K562 (cell line): ENCODE results near the gene DGUOK. TPM values are rescaled to one million over a fixed set of nuclear protein-coding genes. Genes with fewer than 3 reads are reported as not detected.

Experiments used
- ARID1B ChIP-seq: fragments of 450-650 bp; IDR thresholded peaks from 2 replicates; pipeline ENCODE4 v1.6.1; 2016; ENCODE audit warnings: antibody characterized with exemption, mild to moderate bottlenecking, inconsistent platforms
- ATF3 ChIP-seq, 2 experiments: fragments of 450-650 bp in 1 of 2; sonication (generic) in 1 of 2; formaldehyde crosslinking in 1 of 2; IDR thresholded peaks in 1 of 2; conservative IDR thresholded peaks in 1 of 2; 2 replicates each; pipeline versions ENCODE4 v1.6.1 to v1.8.1; 2016 to 2023; ENCODE audit warnings: mild to moderate bottlenecking in 2 of 2, moderate library complexity in 2 of 2, inconsistent platforms in 1 of 2, missing genetic modification reagents in 1 of 2
- BCL6 ChIP-seq: fragments of 250-450 bp; sonication (Bioruptor Pico); IDR thresholded peaks from 2 replicates; pipeline ENCODE4 v1.4.0; 2020
- BRF1 ChIP-seq: IDR thresholded peaks from 3 replicates; pipeline ENCODE4 v1.6.1; 2011; ENCODE audit warnings: borderline replicate concordance, mild to moderate bottlenecking; ENCODE audit not compliant: insufficient read length; ENCODE audit errors: extremely low read depth
- CAMTA2 ChIP-seq: fragments of 250-450 bp; sonication (Bioruptor Pico); conservative IDR thresholded peaks from 2 replicates; pipeline ENCODE4 v1.5.1; 2022
- CBFA2T2 ChIP-seq: fragments of 450-650 bp; conservative IDR thresholded peaks from 2 replicates; pipeline ENCODE4 v1.6.1; 2017; ENCODE audit warnings: mild to moderate bottlenecking
- CXXC5 ChIP-seq: fragments of 250-450 bp; sonication (Bioruptor Pico); IDR thresholded peaks from 2 replicates; pipeline ENCODE4 v1.8.0; 2022; ENCODE audit warnings: inconsistent platforms, mild to moderate bottlenecking, moderate library complexity
- E2F6 ChIP-seq, 2 experiments: IDR thresholded peaks; 2 replicates each; pipeline ENCODE4 v1.6.1; 2011; ENCODE audit warnings: borderline replicate concordance in 1 of 2, control low read depth in 1 of 2, low read depth in 1 of 2, low read length in 1 of 2, mild to moderate bottlenecking in 1 of 2, mixed read lengths in 1 of 2, moderate library complexity in 1 of 2; ENCODE audit not compliant: insufficient read depth in 1 of 2, insufficient read length in 1 of 2, poor library complexity in 1 of 2, severe bottlenecking in 1 of 2; ENCODE audit errors: extremely low read depth in 1 of 2
- EHMT2 ChIP-seq: fragments of 450-650 bp; IDR thresholded peaks from 2 replicates; pipeline ENCODE4 v1.6.1; 2018; ENCODE audit warnings: antibody characterized with exemption
- ETV6 ChIP-seq, 3 experiments: fragments of 150-350 bp in 1 of 3; sonication (generic) in 1 of 3; formaldehyde crosslinking in 1 of 3; IDR thresholded peaks; 2 replicates each; pipeline versions ENCODE4 v1.6.1 to v1.8.0; 2014 to 2022; ENCODE audit warnings: borderline replicate concordance in 2 of 3, low read depth in 2 of 3, antibody characterized with exemption in 1 of 3, low read length in 1 of 3, mild to moderate bottlenecking in 1 of 3, missing genetic modification reagents in 1 of 3
- FOS ChIP-seq: IDR thresholded peaks from 3 replicates; pipeline ENCODE4 v1.6.1; 2011; ENCODE audit not compliant: insufficient read length; ENCODE audit errors: extremely low read depth
- FOSL1 ChIP-seq: fragments of 200-800 bp; sonication (Bioruptor generic); conservative IDR thresholded peaks from 2 replicates; pipeline ENCODE4 v1.6.1; 2016; ENCODE audit warnings: missing genetic modification characterization, missing compliant biosample characterization
- HDAC8 ChIP-seq: fragments of 450-650 bp; IDR thresholded peaks from 2 replicates; pipeline ENCODE4 v1.6.1; 2016; ENCODE audit warnings: mild to moderate bottlenecking, missing genetic modification characterization, moderate library complexity, missing compliant biosample characterization
- SLC30A9 ChIP-seq: fragments of 250-450 bp; sonication (Bioruptor Pico); IDR thresholded peaks from 2 replicates; pipeline ENCODE4 v1.8.0; 2022; ENCODE audit warnings: mild to moderate bottlenecking, moderate library complexity
- SMAD4 ChIP-seq: fragments of 250-450 bp; sonication (Bioruptor Pico); conservative IDR thresholded peaks from 2 replicates; pipeline ENCODE4 v1.8.0; 2021; ENCODE audit warnings: inconsistent platforms, mild to moderate bottlenecking, moderate library complexity
- SMARCA5 ChIP-seq: fragments of 450-650 bp; IDR thresholded peaks from 2 replicates; pipeline ENCODE4 v1.6.1; 2016
- TAF1 ChIP-seq: IDR thresholded peaks from 2 replicates; pipeline ENCODE4 v1.6.1; 2011; ENCODE audit warnings: mild to moderate bottlenecking, low read length, moderate library complexity; ENCODE audit not compliant: insufficient read depth, control insufficient read depth, severe bottlenecking; ENCODE audit errors: extremely low read depth
- TAF9B ChIP-seq: fragments of 450-650 bp; IDR thresholded peaks from 2 replicates; pipeline ENCODE4 v1.6.1; 2018; ENCODE audit warnings: mild to moderate bottlenecking; ENCODE audit not compliant: partially characterized antibody
- TCF7 ChIP-seq: sonication (generic); IDR thresholded peaks from 2 replicates; pipeline ENCODE4 v1.6.1; 2016; ENCODE audit warnings: antibody characterized with exemption, borderline replicate concordance
- TCFL5 ChIP-seq: fragments of 250-450 bp; sonication (Bioruptor Pico); conservative IDR thresholded peaks from 2 replicates; pipeline ENCODE4 v1.6.1; 2021; ENCODE audit warnings: mild to moderate bottlenecking, moderate library complexity, matching md5 sums
- U2AF1 ChIP-seq: fragments of 200-400 bp; formaldehyde crosslinking; optimal IDR thresholded peaks from 2 replicates; pipeline ENCODE3; 2017; ENCODE audit warnings: mild to moderate bottlenecking, low read depth, low read length, moderate library complexity
- ZBED1 ChIP-seq: IDR thresholded peaks from 2 replicates; pipeline ENCODE4 v1.6.1; 2014
- ZNF263 ChIP-seq: sonication (generic); formaldehyde crosslinking; IDR thresholded peaks from 2 replicates; pipeline ENCODE4 v1.8.0; 2022; ENCODE audit warnings: mild to moderate bottlenecking, missing genetic modification reagents, borderline replicate concordance
- ZNF282 ChIP-seq: sonication (generic); formaldehyde crosslinking; IDR thresholded peaks from 2 replicates; pipeline ENCODE4 v1.8.1; 2023; ENCODE audit warnings: missing genetic modification reagents
- ZNF431 ChIP-seq: sonication (generic); formaldehyde crosslinking; IDR thresholded peaks from 2 replicates; pipeline ENCODE4 v1.8.0; 2022; ENCODE audit warnings: mild to moderate bottlenecking, missing genetic modification reagents
- ZNF561 ChIP-seq: fragments of 450-650 bp; formaldehyde crosslinking; conservative IDR thresholded peaks from 2 replicates; pipeline ENCODE4 v1.4.0; 2020; ENCODE audit warnings: mild to moderate bottlenecking, moderate library complexity
- ZNF695 ChIP-seq: fragments of 450-650 bp; formaldehyde crosslinking; IDR thresholded peaks from 2 replicates; pipeline ENCODE4 v1.4.0; 2020; ENCODE audit warnings: mild to moderate bottlenecking, moderate library complexity
- ZSCAN32 ChIP-seq: fragments of 450-650 bp; formaldehyde crosslinking; IDR thresholded peaks from 2 replicates; pipeline ENCODE4 v1.4.0; 2020; ENCODE audit warnings: mild to moderate bottlenecking, moderate library complexity
- polyA plus RNA-seq, 8 experiments: library from polyadenylated mRNA; depleted of rRNA in 4 of 8; stranded (reverse) in 5 of 8; unstranded in 3 of 8; fragments of >200 nt; fragmentation: Nextera tagmentation in 2 of 8; fragmentation: Illumina TruSeq in 1 of 8; extraction: Ambion mirVana in 2 of 8; extraction: Trizol in 1 of 8; gene quantifications; 2 replicates each; pipeline versions ENCODE4 v1.2.1 to v1.2.3, GENCODE V29; 2011 to 2014; ENCODE audit warnings: inconsistent platforms in 1 of 8, missing spikeins in 1 of 8
- total RNA-seq, 7 experiments: library from RNA; depleted of rRNA in 6 of 7; stranded (reverse); fragments of >200 nt in 6 of 7; fragmentation: Illumina TruSeq in 2 of 7; extraction: Trizol in 2 of 7; gene quantifications; 2 replicates each; pipeline versions ENCODE4 v1.2.1 to v1.2.3, GENCODE V29; 2011 to 2021; ENCODE audit warnings: low replicate concordance in 1 of 7

The DGUOK gene
- total and polyA plus RNA-seq, 9 of the 15 experiments (the other 6 are each of a cell fraction or from before 2014, with no cell fraction given) = 67.0 to 288 (median 126) TPM

- no peak for TF ChIP-seq ZNF263
- no peak for TF ChIP-seq TCF7
- TF ChIP-seq ZSCAN32 = no peak
- TF ChIP-seq BRF1 = no peak
- TF ChIP-seq ZBED1 = no peak
- peak; percentile 90 for TF ChIP-seq CXXC5 (CRISPR knock-in tag)
- TF ChIP-seq TAF9B = no peak
- TF ChIP-seq U2AF1 = no peak
- TF ChIP-seq TCFL5 (CRISPR knock-in tag) = no peak
- TF ChIP-seq ZNF282 (CRISPR knock-in tag) = no peak
- peak; percentile 88 for TF ChIP-seq CBFA2T2
- TF ChIP-seq EHMT2 = peak; percentile 81; the same call in 1 of the 2 replicates
- TF ChIP-seq ARID1B = peak; percentile 90
- no peak for TF ChIP-seq FOS
- no peak for TF ChIP-seq BCL6 (CRISPR knock-in tag)
- TF ChIP-seq SMAD4 (CRISPR knock-in tag) = peak; percentile 57
- no peak for TF ChIP-seq ATF3 (IDR thresholded peaks at IDR 0.05)
- no peak for TF ChIP-seq ATF3 (CRISPR knock-in tag; conservative IDR thresholded peaks at IDR 0.05)
- no peak for TF ChIP-seq ZNF561 (CRISPR knock-in tag)
- TF ChIP-seq SMARCA5 = no peak
- TF ChIP-seq TAF1 = no peak
- no peak for TF ChIP-seq ETV6 (IDR thresholded peaks at IDR 0.05; ENCODE audit: borderline replicate concordance in 1 of 2, low read depth in 2 of 2, low read length in 1 of 2)
- no peak for TF ChIP-seq ETV6 (CRISPR knock-in tag; IDR thresholded peaks at IDR 0.05; ENCODE audit: borderline replicate concordance)
- TF ChIP-seq E2F6 (IDR thresholded peaks at IDR 0.05; ENCODE audit: borderline replicate concordance in 1 of 2, extremely low read depth in 1 of 2, insufficient read depth in 1 of 2, insufficient read length in 1 of 2, low read depth in 1 of 2, low read length in 1 of 2, poor library complexity in 1 of 2, severe bottlenecking in 1 of 2) = no peak
- no peak for TF ChIP-seq CAMTA2 (CRISPR knock-in tag)
- TF ChIP-seq SLC30A9 (CRISPR knock-in tag) = no peak
- no peak for TF ChIP-seq ZNF695
- TF ChIP-seq ZNF431 (CRISPR knock-in tag) = no peak
- TF ChIP-seq FOSL1 (tag) = no peak
- no peak for TF ChIP-seq HDAC8 (tag)
These were observed 44.3 kb downstream of the DGUOK start (continued) for GRCh38 chr2:73970850-73971471.
